NCI-H2081 treated with DMSO at 0.1 percent for 48 hours (cell line): ENCODE measurements around the gene CDR2L.
"Not testable (repeated sequence)": the region's sequence is repeated elsewhere in the genome, so short reads cannot be mapped to it uniquely, and the experiment has no call there.

Experiments used
- DNase-seq: peaks from one replicate; lab custom pipeline; 2025; lab: John Stamatoyannopoulos, UW

The CDR2L gene

DNA sequence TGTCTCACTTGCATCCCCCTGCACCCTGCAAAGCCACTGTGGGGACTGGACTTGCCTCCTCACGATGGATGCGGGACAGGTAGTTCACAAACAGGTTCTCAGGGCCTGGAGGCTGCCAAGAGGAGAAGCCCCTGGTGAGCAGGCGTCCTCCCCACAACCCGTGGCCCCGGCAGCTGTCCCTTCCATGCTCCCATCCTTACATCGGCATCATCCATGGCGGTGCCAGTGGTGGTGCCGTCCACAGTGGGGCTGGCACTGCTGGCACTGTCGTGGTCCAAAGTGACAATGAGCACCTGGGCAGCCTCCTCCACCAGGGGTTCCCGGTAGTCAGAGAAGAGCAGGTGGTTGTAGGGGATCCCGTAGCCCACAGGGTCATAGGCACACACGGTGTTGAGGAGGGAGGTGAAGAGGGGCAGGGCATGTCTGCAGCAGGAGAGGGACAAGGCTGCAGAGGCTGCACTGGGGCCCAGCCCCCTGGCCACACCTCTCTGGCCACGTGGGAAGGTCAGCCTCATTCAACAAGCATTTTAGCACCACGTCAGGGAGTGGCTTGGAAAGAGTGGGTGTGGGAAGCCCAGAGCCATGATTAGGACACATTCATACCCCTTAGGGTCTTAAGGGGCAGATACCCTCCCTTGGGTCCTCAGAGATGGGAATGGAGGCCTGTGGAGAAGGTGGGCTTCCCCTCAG, 27.5 kb upstream of the CDR2L start:
- no peak for DNase-seq

DNA sequence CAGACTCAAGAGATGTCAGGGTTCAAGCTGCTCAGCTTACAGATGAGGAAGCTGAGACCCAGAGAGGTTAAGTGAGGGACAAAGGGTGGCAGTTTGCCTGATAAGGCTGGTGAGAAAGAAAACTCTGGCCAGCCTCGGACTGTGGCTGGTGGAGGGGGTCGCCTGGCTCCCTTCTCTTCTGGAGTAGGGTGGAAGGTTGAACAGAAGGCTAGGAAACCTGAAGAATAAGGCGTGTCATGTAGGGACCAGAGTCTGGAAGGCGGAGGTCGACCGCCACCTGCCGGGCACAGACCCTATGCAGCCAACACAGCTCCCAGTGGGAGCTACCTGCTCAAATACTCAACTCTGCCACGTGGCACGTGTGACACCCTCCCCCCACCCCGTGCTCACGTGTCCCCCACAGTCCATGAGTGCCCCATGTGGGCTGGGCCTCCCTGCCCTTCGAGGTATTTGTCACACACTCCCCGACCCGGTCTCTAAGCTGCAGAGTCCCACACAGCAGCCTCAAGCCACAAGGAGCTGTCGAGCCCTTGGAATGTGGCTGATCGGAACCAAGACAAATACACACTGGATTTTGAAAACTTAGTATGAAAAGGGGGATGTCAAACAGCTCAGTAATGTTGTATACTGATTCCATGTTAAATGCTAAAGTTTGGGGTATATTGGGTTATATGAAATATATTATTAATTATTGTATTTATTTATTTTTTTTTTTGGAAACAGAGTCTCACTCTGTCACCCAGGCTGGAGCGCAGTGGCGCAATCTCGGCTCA, 26.7 kb upstream of the CDR2L start:
- DNase-seq = no peak

DNA sequence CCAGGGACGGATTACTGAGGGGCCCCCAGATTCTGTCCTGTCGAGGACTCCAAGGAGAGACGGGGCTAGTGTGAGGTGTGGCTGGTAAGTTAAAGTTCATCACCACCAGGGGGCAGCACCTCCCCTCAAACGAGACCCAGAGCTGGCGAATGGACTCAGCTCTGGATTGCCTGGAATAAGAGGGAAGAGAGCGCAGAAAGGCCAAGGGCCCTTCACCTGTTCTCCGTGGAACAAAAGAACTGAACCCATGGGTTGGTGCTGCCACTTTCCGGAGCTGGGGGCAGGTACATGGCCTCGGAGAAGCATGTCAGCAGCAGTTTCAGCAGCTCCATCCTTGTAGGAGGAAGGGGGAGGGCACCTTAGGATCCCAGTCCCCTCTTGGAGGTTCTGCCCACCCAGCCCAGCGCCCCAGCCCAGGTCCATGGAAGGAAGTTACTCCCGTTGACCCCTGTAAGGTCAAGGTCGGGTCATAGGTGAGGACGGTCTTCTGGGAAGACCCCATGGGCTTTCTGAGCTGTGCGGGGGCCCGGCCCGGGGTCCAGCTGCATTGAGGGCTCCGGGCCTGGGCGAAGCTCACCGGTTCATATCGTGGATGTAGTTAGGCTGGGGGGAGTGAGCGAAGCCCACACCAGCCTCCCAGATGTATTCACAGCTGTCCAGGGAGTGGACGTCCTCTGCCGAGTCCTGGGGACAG, 25.6 kb upstream of the CDR2L start:
- peak; percentile 23 for DNase-seq

DNA sequence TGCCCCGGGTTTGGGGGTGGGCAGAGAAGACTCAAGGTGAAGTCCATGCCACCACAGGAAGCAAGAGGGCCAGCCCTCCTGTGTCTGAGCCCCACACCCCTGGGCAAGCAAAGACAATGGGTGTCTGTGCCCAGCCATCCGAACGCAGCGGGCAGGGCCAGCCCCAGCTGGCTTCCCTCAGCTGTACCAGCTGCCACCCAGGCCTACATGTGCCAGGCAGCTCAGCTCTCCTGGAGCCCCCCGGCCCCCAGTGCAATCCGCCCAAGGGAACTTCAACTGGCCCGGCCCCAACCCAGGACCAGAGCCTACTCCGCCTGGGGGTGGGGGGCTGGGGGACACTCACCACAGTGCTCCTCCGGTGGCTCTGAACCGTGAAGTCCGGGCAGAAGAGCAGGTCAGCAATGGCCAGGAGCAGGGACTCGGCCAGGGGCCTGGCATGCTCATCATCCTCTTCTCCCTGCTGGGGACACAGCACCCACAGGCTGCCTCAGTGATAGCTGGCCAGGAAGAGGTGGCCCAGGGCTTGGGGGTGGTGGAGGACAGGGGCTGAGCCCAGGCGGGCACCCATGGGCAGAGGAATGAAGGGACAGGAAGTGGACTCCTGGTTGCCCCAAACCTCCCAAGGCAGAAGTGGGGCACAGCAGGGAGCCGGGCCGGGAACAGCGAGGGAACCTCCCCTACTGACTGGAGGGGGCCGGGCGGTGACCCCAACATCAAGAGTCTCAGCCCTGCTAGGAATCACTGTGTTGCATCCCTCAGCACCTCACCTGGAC, 24.6 kb upstream of the CDR2L start:
- no peak for DNase-seq

DNA sequence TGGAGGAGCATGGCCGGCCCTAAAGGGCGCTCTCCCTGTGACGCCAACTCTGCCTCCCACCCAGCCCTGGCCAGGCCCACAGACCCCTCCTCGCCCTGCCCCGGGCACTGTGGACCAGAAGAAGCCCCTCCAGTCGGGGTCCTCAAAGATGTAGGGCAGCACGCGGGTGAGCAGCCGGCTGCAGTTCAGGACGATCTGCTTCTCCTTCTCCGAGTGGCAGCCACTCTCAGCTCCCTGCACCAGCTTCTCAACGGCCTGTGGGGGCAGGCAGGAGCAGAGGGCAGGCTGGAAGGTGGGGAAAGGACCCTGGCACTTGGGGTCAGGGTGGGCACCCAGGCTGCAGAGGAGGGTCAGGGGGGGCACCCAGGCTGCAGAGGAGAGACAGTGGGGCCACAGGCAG, 23.8 kb upstream of the CDR2L start:
- DNase-seq = no peak

DNA sequence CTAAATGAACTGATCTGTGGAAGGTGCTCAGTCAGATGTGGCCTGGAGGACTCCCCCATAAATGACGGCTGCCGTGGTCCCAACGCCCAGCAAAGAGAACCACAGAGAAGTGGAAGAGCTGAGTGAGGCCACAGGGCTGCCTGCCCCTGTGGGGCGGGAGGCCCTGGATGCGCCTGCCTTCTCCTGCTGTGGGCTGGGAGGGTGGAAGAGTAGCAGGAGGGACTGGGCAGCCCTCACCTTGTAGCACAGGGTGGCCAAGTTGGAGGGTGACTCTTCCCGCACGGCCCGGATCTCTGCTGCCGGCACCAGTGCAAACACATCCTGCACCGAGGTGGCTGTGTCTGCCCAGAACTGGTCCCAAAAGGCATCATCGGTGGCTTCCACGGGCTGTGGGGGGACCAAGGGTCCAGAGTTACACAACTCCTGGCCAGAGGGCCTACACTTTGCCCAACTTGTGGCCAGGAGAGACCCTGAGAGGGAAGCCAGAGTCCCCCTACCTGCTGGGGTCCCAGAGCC, 23.1 kb upstream of the CDR2L start:
- DNase-seq = no peak

DNA sequence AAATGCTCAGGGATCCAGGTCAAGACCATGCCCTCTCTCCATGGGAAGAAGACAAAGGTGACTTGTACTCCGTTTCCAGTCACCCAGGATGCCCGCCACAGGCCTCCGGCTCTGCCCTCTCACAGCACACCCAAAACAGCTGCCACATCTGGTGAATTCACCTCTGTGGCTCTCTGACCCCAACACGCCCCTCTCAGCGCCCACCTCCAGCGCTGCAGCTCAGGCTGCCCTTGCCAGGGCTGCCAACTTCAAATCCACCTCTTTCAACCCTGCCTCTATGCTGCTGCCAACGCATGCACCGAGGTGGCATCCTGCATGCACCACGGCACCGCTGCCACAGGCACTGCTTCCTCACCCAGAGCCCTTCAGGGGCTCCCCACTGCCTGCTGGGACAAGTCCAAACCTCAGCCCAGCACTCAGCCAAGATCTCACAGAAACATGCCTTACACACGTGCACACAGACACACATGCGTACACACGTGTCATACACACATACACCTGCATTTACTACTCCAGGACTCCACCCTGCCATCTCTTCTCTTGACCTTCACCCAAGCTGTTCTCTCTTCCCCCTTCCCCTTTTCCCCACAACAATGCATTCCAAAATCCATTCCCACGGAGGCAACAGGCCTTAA, 22.3 kb upstream of the CDR2L start:
- no peak for DNase-seq

DNA sequence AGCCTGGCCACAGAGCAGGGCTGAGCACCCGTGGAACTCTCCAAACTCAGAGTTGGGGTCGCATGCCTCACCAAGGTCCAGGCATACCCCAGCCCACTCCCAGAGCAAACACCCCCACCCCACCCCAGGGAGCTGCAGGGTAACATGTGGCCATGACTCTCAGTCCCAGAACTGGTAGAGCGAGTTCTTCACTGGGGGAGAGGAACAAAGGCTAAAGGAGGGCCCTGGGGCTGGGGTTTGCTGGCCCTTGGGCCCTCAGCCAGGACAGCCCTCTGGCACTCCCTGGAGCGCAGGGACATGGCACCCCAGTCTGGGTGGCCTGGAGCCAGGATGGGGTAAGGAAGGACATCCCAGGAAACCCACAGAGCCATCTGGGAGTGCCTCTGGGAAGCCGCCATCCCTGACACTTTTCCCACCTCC, 19.1 kb upstream of the CDR2L start:
- no peak for DNase-seq

DNA sequence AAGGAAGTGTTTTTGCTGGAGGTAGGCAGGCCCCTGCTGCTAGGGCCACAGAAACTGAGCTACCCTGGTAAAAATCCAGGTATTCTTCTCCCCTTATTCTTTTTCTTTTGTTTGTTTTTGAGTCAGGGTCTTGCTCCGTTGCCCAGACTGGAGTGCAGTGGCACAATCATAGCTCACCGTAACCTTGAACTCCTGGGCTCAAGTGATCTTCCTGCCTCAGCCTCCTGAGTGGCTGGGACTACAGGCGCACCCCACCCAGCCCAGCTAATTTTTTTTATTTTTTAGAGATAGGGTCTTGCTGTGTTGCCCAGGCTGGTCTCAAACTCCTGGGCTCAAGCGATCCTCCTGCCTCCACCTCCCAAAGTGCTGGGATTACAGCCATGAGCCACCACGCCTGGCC, 17.9 kb upstream of the CDR2L start:
- not testable (repeated sequence) for DNase-seq

DNA sequence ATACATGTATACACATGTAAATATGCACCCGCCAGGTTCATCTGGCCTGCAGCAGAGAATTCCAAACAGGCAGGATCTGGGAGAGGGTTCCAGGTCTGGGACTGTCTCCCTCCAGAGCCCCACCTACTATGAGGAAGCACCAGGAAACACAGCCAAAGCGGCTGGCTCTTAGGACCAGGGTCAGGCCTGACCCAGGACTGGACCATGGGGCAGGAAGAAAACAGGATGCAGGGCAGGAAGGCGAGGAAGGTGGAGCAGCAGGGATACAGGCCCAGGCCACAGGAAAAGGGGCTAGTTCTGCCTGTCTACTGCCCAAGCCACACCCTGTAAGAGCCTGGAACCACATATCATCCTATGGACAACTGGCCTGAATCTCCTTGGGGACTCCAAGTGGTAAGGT, 17.0 kb upstream of the CDR2L start:
- no peak for DNase-seq

DNA sequence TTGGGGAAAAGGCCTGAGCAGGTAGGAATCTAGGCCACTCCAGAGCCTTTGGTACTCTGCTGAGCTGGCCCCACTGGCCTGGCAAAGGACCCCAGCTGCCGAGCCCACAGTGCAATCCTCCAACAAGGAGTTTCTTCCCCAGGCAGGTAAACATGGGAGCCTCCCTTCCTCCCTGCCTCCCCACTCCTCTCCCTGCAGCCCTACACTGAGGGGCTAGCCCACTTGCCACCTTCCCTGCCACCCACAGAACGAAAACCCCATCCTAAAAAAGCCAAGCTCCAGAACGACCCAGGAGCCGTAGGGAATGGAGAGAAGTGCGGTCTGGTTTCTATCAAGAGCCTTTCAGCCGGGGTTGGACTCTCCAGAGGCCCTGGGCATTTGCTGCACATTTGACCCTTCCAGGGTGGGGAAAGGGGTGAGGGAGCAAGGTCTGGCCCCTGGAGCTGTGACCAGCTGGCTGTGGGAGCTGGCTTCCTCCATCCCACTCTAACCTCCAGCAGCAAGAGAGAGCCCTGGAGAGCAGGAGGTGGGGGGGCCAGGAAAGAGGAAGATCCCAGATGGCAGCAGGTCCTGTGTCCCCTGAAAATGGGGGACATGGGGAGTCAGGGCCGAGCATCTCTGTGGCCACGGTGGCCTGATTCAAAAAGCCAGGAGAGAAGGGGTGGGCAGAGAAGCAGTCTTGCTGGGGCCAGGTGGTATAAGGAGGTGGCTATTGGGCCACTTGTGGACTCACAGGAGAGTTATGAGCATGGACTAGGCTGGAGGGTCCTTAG, 16.2 kb upstream of the CDR2L start:
- no peak for DNase-seq

DNA sequence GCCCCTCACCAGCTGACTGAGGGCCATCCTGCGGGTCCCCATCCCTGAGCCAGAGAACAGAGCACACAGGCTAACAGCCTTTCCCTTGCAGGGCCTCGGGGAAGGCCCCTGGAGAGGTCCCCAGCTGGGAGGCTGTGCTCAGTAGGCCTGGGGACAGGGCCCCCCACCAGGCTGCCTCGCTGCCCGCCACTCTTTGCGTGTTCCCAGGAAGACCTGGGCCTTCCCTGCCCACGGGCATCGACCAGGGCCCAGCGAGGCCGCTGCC, 15.7 kb upstream of the CDR2L start:
- DNase-seq = no peak

DNA sequence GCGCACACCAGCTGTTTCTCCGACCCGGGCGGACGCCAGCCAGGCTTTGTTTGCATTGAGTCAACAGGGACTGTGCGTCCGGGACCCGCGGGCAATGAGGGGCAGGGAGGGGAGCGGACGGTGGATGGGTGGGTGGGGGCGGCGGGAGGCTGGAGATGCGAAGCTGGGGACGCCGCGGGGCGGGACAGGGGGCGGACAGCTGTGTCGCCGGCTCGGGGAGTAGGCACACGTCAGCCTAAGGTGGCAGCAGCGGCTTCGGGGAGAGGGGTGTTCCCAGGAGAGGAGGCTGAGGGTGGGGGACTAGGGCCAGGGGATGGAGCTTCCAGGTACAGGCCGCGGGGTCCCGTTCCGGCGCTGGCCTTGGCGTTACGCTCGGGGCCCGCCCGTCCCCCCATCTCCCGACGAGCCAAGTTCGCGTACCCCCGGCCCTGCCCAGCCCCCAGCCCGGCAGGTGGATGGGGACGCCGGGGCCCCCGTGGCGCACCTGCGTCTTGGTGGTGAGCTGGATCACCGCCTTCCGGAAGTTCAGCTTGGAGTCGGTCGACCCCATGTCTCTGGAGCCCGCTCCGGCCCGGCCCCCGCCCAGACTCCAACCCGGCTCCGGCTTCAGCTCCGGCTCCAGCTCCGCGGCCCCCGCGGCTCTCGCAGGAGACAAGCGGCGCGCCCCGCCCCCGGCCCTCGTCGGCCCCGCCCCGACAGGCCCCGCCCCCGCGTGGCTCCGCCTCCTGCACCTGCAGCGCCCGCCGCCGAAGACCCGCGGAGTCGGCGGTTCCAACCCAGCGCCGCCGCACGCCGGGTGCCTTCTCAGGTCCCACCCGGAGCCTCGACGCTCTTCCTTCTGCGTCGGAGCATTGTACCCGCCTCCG, 15.1 kb upstream of the CDR2L start, which contains the start of gene HID1:
Gene HID1 (minus strand): TSS at position 653 of the 866 bp plus-strand sequence. CDS start 103 bp downstream, at position 550.
- no peak for DNase-seq

DNA sequence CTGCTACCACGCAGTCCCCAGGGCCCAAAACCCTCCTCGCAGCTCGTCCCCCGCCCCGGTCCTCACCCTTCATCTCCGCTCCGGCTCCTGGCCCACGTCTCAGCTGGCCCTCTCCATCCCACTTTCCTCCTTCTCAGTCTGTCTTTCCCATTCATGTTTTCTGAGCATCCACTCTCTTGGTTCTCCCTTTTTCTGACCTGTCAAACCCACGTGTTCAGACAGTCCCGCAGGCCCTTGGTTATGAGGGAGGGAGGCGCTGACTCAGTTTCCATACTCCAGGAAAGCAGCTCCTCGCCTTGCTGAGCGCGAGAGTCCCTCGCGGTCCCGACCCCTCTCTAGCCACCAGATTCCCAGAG, 14.5 kb upstream of the CDR2L start:
- DNase-seq = no peak

DNA sequence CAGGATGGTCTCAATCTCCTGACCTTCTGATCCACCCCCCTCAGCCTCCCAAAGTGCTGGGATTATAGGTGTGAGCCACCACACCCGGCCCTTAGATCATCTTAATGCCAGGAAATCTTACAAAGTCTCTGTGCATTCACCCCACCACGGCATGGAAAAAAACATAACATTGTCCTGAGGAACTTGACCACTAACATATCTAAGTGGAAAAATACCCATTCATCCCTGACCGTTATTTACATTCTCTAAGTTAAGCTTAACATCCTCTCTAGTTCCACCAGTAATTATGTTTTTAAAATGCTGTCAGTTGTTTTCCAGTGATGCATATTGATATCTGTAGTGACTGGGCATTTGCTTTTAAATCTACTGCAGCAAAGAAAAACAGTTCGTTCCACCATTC, 11.5 kb upstream of the CDR2L start:
- no peak for DNase-seq

DNA sequence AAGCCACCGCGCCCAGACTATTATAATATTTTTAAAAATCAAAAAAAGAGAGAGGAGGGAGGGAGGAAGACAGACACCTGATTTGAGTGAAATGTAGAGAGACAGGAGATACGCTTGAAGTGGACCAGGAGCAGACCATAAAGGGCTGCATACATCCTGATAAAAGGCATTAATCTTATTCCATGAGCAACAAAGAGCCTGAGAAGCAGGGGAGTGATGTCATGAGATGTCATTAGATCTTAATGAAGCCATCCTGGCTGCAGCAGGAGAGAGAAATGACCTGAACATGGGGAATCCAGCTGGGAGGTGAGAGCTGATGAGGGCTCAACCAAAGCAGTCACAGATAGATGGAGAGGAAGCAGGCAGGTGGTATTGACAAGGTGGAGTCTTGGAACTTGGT, 9.6 kb upstream of the CDR2L start:
- no peak for DNase-seq

DNA sequence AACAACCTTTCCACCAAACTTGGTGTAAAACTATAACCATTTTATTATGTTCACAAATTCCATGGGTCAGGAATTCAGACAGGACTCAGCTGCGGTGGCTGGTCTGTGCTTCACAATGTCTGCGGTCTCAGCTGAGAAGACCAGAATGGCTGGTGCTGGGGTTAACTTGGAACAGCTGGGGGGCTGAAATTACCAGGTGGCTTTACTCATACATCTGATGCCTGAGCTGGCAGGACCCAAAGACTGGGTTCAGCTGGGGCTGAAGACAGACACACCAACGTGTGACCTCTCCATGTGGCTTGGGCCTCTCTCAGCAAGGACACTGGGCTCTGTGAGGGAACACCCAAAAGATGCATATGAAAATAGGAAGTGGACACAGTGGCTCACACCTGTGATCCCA, 9.2 kb upstream of the CDR2L start:
- no peak for DNase-seq

DNA sequence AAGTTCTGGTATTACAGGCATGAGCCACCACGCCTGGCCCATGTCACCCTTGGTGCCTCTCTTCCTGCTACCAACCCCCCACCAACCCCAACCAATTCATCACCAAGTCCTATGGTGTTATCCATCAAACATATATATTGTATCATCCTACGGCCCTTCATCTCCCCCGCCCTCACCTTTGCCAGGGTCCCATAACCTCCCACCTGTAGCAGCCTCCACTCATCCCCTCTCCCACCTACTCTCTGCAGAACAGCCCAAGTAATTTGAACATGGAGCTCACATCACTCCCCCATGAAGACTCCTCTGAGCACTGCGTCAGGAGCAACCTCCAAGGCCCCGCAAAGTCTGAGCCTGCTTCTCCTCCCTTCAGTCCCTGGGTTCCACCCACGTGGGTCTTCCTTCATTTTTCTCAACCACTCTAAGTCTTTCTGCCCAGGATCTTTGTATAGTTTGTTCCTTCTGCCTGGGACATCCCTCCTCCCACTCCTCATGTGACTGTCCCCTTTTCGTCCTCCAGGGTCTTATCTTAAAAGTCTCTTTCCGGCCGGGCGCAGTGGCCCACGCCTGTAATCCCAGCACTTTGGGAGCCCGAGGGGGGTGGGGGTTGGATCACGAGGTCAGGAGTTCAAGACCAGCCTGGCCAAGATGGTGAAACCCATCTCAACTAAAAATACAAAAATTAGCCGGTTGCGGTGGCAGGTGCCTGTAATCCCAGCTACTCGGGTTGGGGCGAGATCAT, 7.9 kb upstream of the CDR2L start:
- no peak for DNase-seq

DNA sequence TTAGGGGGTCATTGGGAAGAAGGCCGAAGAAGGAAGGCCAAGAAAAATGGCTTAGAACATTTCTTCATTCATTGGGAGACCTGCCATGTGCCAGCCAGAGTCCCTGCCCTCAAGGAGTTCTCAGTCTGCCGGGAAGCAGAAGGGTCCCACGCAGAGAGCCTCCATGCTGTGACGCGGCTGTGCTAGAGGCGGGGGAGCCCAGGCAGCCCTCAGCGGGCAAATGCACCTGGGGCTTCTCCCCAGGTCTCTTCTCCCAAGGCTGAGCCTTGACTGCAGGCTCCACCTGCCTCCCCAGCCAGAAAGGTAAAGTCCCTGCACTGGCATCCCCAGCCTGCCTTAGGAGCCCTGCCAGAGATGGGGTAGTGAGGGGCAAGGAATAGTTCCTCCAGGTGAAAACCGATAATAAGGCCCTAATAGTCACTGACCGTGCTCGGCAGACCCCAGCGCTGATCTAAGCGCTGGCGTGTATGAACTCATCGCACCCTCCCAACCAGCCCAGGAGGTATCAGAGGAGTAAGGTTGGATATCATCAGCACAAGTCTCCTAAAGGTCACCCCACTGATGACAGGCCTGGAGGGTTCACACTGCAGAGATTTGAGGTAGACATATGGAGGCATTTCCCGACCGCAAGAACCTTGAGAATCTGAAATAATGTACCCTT, 6.0 kb upstream of the CDR2L start:
- DNase-seq = no peak
